Ishikawa (cell line): ENCODE results near the gene MMP2.

Experiments used
- CEBPB ChIP-seq: IDR thresholded peaks from 2 replicates; pipeline ENCODE4 v1.6.1; 2012
- CREB1 ChIP-seq: IDR thresholded peaks from 2 replicates; pipeline ENCODE4 v1.6.1; 2012; ENCODE audit warnings: low read depth
- EP300 ChIP-seq: IDR thresholded peaks from 2 replicates; pipeline ENCODE4 v1.6.1; 2012; ENCODE audit warnings: borderline replicate concordance
- FOXM1 ChIP-seq: IDR thresholded peaks from 2 replicates; pipeline ENCODE4 v1.6.1; 2012; ENCODE audit warnings: low read depth, borderline replicate concordance
- RAD21 ChIP-seq: IDR thresholded peaks from 2 replicates; pipeline ENCODE4 v1.6.1; 2012; ENCODE audit warnings: low read depth
- REST ChIP-seq: IDR thresholded peaks from 2 replicates; pipeline ENCODE4 v1.6.1; 2012; ENCODE audit warnings: low read depth, mild to moderate bottlenecking
- TEAD4 ChIP-seq: IDR thresholded peaks from 2 replicates; pipeline ENCODE4 v1.6.1; 2012

GRCh38 chr16:55466209-55466608, 12.8 kb upstream of the MMP2 start:
- no peak for TF ChIP-seq EP300
- TF ChIP-seq REST: no peak
- no peak for TF ChIP-seq FOXM1
- no peak for TF ChIP-seq RAD21
- TF ChIP-seq CREB1: no peak
- TF ChIP-seq TEAD4: no peak
- TF ChIP-seq CEBPB: no peak
